Mesothelial cell of epicardium (in vitro differentiated cells): ENCODE measurements around the gene GRK2. TPM values are rescaled to one million over a fixed set of nuclear protein-coding genes. Genes with fewer than 3 reads are reported as not detected.

Source experiments
- DNase-seq, 2 experiments: peaks; one replicate each; pipeline ENCODE4 v3.0.0; 2021; ENCODE audit warnings: low spot score in 2 of 2; ENCODE audit not compliant: unreplicated experiment in 2 of 2
- H3K27ac Mint-ChIP-seq: 2 replicates; pipeline ENCODE4 v1.8.0; 2021; ENCODE audit warnings: mixed read lengths
- H3K27me3 Mint-ChIP-seq: 2 replicates; pipeline ENCODE4 v1.8.0; 2021; ENCODE audit warnings: low read depth, mixed read lengths
- H3K36me3 Mint-ChIP-seq: 2 replicates; pipeline ENCODE4 v1.8.0; 2021; ENCODE audit warnings: mixed read lengths
- H3K4me1 Mint-ChIP-seq: 2 replicates; pipeline ENCODE4 v1.8.0; 2021; ENCODE audit warnings: mixed read lengths
- H3K4me3 Mint-ChIP-seq: 2 replicates; pipeline ENCODE4 v1.8.0; 2021; ENCODE audit warnings: mild to moderate bottlenecking, moderate library complexity, mixed read lengths
- H3K9me3 Mint-ChIP-seq: 2 replicates; pipeline ENCODE4 v1.8.0; 2021; ENCODE audit warnings: mixed read lengths
- total RNA-seq: library from RNA; stranded (reverse); gene quantifications from 3 replicates; pipeline ENCODE4 v1.2.1, GENCODE V29; 2021
- TF ChIP-seq, protein P1 (sequence below): fragments of 200-600 bp; sonication (generic); IDR thresholded peaks from one replicate; pipeline ENCODE4 v1.5.0; 2021; ENCODE audit warnings: antibody characterized with exemption; ENCODE audit not compliant: unreplicated experiment

Gene GRK2
- total RNA-seq, 1 donor from 2014 or later = 46.4 TPM

DNA sequence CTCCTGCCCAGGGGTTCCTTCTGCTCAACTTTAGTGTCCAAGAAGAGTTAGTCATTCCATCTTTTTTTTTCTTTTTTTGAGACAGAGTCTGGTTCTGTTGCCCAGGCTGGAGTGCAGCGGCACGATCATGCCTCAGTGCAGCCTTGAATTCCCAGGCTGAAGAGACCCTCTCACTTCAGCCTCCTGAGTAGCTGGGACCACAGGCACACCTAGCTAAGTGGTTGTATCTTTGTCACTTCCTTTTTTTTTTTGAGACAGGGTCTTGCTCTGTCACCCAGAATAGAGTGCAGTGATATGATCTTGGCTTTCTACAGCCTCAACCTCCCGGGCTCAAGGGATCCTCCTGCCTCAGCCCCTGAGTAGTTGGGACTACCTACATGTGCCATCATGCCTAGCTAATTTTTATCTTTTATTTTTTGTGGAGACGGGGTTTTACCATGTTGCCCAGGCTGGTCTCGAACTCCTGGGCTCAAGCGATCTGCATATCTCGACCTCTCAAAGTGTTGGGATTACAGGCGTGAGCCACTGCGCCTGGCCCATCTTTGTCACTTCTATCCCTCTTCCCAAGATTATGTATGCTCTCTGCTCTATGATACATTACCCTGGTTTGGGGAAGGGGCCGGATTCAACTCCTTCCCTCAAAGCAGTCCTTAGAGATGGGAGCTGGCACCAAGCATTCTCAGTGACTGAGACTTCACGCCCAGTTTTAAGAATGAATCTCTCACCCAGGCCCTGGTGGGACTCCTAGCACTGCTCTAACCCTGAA lies 47.0 kb downstream of the GRK2 start:
- TF ChIP-seq, protein P1, sequence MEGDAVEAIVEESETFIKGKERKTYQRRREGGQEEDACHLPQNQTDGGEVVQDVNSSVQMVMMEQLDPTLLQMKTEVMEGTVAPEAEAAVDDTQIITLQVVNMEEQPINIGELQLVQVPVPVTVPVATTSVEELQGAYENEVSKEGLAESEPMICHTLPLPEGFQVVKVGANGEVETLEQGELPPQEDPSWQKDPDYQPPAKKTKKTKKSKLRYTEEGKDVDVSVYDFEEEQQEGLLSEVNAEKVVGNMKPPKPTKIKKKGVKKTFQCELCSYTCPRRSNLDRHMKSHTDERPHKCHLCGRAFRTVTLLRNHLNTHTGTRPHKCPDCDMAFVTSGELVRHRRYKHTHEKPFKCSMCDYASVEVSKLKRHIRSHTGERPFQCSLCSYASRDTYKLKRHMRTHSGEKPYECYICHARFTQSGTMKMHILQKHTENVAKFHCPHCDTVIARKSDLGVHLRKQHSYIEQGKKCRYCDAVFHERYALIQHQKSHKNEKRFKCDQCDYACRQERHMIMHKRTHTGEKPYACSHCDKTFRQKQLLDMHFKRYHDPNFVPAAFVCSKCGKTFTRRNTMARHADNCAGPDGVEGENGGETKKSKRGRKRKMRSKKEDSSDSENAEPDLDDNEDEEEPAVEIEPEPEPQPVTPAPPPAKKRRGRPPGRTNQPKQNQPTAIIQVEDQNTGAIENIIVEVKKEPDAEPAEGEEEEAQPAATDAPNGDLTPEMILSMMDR = no peak
- H3K27ac Mint-ChIP-seq = peak overlapping the region; percentile 61
- no peak overlapping the region for H3K4me3 Mint-ChIP-seq
- no peaks in the 10 kb centered on the region for H3K27me3 Mint-ChIP-seq
- H3K4me1 Mint-ChIP-seq = peaks cover 10% of the 10 kb centered on the region
- no peaks in the 10 kb centered on the region for H3K9me3 Mint-ChIP-seq
- DNase-seq = no peak
- H3K36me3 Mint-ChIP-seq = peaks cover 1% of the 10 kb centered on the region

DNA sequence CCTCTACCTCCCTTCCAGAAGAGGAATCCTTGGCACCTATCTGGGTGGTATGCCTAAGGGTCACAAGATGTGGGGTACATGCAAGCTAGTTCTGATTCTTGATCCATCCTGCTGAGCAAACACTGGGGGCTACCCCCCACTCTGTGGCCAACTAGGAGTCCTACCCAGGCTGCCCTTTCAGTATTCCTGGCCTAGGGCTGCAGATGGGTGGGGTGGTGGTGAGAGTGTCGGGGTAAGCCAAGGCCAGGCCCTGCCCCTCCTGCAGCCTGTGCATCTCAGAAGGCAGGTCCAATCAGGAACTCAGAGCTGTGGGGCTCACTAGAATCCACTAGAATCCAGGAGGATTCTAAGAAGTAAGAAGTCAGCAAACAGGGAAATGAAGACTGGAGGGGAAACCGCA lies 47.9 kb downstream of the GRK2 start:
- Mint-ChIP-seq H3K36me3 (peaks cover 1% of the 10 kb centered on the region), H3K27me3 (peaks cover 4% of the 10 kb centered on the region), H3K4me3 (no peak overlapping the region), H3K9me3 (no peaks in the 10 kb centered on the region), H3K4me1 (peaks cover 16% of the 10 kb centered on the region), H3K27ac (no peak overlapping the region)
- TF ChIP-seq, protein P1 = no peak
- no peak for DNase-seq

DNA sequence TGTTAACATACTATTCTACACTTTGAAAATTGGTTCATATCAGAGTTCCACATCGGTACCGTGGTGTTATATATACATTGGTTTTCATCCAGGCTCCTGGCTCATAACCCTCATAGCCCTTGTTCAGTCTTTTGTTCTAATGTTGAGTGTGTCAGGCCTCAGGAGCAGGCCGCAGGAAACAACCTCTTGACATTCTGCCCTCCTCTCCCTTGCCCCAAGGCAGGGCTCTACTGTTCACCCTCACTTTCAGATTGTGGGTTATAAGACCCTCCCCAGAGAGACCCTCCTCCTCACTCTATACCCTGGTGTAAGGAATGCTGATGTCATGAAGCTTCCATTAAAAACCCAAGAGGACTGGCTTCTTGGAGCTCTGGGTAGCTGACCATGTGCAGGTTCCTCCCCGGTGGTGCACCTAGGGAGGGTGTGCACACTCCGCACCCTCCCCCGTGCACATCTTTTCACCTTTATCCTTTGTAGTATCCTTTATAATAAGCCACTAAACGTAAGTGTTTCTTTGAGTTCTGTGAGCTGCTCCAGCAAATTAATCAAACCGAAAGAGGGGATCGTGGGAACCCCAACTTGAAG lies 49.1 kb downstream of the GRK2 start:
- H3K27ac Mint-ChIP-seq = no peak overlapping the region
- H3K4me3 Mint-ChIP-seq = peak overlapping the region; percentile 56
- peaks cover 16% of the 10 kb centered on the region for H3K4me1 Mint-ChIP-seq
- H3K36me3 Mint-ChIP-seq = no peaks in the 10 kb centered on the region
- DNase-seq = no peak
- H3K9me3 Mint-ChIP-seq = no peaks in the 10 kb centered on the region
- H3K27me3 Mint-ChIP-seq = peaks cover 4% of the 10 kb centered on the region
- TF ChIP-seq, protein P1 = no peak

DNA sequence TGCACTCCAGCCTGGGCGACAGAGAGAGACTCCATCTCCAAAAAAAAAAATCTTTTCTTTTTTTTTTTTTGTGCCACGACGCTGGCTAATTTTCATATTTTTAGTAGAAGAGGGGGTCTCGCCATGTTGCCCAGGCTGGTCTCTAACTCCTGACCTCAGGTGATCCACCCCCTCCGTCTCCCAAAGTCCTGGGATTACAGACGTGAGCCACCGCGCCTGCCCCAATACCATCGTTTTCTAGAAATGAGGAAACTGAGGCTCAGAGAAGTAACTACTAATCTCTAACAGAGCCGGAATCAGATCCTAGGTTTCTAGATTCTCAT lies 50.6 kb downstream of the GRK2 start:
- peak overlapping the region; percentile 99 for H3K27ac Mint-ChIP-seq
- peaks cover 4% of the 10 kb centered on the region for H3K27me3 Mint-ChIP-seq
- no peak for DNase-seq
- H3K9me3 Mint-ChIP-seq = no peaks in the 10 kb centered on the region
- H3K4me1 Mint-ChIP-seq = peaks cover 16% of the 10 kb centered on the region
- peak overlapping the region; percentile 95 for H3K4me3 Mint-ChIP-seq
- TF ChIP-seq, protein P1 = no peak
- H3K36me3 Mint-ChIP-seq = no peaks in the 10 kb centered on the region

DNA sequence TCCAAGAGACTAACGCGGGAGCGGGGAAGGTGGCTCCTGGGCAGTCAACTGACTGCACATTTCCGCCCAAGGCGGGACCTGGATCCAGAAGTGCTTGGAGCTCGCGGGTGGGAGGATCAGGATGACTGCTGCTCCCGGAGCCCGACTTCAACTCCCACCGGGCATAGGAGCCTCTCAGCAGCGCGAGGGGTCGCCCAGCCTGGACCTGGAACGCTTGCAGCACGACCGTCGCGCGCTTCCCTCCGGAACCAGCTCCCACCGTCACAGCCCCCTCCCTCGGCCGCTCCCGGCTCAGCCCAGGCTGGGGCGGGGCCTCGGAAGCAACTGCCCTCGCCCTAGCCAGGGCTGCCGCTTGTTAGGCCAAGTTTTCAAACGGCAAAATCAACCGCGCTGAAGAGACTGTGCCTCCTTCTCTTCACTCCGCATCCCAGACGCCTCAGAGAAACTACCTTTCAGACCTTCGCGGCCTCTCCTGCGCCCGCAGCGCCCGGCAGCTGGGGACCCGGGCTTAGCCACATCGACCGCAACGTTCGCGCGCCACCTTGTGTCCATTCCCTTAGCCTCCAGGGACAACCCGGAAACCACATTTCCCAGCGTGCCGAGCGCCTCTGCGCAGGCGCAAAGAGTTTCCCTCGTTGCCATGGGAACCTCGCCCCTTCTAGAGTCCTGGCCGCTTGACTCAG lies 51.1 kb downstream of the GRK2 start:
- Mint-ChIP-seq H3K4me3 (peak overlapping the region; percentile 95), H3K36me3 (no peaks in the 10 kb centered on the region), H3K27me3 (peaks cover 4% of the 10 kb centered on the region), H3K9me3 (no peaks in the 10 kb centered on the region), H3K27ac (peak overlapping the region; percentile 99), H3K4me1 (peaks cover 15% of the 10 kb centered on the region)
- peak; percentile 96 to 99 for DNase-seq
- TF ChIP-seq, protein P1 = peak; percentile 91
